NCI-H2227 (cell line): ENCODE measurements around the gene HSF2.

Experiments used
- DNase-seq: peaks from one replicate; lab custom pipeline; 2025; ENCODE audit not compliant: unreplicated experiment; lab: John Stamatoyannopoulos, UW

The HSF2 gene, protein sequence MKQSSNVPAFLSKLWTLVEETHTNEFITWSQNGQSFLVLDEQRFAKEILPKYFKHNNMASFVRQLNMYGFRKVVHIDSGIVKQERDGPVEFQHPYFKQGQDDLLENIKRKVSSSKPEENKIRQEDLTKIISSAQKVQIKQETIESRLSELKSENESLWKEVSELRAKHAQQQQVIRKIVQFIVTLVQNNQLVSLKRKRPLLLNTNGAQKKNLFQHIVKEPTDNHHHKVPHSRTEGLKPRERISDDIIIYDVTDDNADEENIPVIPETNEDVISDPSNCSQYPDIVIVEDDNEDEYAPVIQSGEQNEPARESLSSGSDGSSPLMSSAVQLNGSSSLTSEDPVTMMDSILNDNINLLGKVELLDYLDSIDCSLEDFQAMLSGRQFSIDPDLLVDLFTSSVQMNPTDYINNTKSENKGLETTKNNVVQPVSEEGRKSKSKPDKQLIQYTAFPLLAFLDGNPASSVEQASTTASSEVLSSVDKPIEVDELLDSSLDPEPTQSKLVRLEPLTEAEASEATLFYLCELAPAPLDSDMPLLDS

DNA sequence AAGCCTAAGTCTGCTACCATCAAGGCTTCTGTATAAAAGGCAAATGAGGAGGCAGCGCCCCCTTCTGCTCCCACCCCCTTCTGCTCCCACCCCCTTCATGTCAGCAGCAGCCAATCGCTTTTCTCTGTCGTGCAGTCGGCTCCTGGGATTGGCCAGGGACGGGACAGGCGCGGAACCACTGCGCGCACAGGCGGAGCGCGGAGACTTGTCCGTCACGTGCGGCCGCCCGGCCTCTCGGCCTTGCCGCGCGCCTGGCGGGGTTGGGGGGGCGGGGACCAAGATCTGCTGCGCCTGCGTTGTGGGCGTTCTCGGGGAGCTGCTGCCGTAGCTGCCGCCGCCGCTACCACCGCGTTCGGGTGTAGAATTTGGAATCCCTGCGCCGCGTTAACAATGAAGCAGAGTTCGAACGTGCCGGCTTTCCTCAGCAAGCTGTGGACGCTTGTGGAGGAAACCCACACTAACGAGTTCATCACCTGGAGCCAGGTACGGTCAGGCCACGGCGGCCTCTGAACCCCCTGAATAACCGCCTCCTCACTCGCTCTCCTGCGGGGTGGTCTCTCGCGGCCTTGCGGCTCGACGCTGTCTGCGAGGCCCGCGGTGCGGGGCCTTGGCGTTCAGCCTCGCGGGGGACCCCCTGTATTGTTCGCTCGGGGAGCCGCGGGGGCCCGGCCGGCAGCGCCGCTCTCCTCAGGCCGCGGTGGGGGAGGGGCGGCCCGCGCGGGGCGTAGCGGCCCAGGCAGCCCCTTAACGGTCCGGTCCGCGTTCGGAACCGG, at the start of gene HSF2:
HSF2 (plus strand) TSS at position 305 of the 773 bp plus-strand sequence; CDS start at position 391, 86 bp downstream.
- DNase-seq = peak; percentile 96

DNA sequence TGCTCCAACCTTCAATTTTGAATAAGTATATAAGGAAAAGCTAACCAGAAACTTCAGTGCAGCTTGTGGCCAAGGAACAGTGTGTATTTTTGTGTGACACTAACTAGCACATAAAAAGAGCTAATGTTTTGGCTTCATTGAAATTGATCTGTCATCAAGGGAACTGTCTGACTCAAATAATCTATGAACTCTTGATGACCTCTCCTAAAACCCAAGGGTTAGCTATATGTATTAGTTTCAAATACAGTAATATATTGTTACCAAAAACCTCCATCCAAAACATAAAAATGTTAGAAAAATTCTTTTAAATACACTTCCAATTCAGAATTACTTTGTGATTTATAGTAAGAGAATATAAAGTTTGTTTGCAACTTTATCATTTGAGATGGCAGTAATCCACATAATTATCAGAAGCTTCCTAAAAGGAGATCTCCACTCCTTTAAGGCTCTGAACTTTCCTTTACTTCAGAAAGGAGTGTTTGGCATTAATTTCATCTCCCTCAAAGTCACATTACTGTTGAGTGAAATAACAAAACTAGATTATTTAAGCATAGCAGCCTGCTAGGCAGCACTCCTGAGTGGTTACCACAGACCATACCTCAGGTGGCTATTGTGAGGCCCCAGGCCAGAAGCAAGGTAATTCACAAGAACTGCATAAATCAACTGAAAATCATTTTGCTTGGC, 46.3 kb upstream of the HSF2 start:
- DNase-seq = no peak

DNA sequence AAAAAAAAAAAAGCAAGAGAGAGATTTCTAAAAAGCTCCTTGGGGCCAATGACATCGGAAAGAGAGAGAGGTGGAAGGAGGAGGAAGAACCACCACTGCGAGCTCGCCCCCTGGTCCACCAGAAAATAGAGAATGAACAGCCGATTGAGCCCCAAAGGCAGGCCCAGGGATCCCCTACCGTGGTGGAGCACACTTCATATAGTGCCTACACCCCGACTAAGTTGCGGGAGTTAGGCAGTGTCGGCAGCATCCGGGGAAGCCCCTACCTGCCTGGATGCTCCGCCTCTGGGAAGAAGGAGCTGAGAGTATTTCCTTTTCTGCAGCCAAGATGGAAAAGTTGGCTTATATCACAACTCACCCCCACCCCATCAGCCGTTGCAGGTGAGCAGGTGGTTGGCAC, 38.6 kb upstream of the HSF2 start:
- no peak for DNase-seq

GRCh38 chr6:122361314-122361979, 38.0 kb upstream of the HSF2 start:
- DNase-seq = no peak

DNA sequence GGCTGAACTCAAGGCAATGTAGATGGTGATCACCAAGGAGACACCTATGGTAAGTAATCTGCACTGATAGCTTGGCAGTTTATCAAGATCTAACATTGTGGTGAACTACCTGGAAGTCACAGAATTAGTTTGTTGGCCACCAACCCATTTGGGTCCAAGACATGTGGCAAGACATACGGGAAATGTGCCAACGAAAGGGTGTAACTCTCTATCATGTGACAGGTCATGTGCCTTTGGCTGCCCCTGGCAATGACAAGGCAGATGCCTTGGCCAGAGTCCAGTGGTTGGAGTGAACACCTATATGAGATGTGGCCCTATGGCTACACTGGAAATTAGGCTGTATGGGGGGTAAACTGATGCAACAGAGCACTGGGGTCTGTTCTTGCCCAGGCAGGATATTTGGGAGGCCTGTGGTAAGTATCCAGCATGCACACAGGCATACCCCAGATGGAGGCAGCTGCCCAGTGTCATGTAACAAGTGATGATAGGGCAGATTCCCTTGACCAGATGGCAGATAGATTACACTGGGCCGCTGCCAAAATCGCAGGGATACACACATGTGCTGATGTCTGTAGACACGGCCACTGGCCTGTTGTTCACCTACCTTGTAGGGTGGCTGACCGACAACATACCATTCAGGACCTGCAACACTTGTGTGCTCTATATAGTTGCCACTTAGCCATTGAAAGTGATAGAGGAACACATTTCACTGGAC, 35.5 kb upstream of the HSF2 start:
- no peak for DNase-seq

GRCh38 chr6:122365775-122366403, 33.6 kb upstream of the HSF2 start:
- DNase-seq = no peak

GRCh38 chr6:122367171-122367570, 32.3 kb upstream of the HSF2 start:
- no peak for DNase-seq

DNA sequence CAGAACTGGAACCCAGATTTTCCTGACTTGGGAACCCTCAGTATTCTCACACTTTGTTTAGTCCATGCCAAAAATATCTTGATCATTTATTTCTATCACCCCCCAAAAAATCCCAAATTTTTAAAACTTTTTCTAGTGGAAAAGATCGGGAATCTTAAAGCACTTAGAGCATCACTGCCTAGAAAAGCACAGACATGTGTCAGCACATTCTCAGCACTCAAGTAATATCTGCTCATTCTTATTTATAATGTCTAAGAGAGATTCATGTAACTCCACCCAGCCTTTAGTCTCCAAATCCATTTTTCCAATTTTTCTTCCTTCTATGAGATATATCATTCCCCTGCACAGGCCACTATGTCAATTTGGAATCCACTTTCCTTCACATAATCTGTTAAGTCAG, 29.9 kb upstream of the HSF2 start:
- DNase-seq = no peak

DNA sequence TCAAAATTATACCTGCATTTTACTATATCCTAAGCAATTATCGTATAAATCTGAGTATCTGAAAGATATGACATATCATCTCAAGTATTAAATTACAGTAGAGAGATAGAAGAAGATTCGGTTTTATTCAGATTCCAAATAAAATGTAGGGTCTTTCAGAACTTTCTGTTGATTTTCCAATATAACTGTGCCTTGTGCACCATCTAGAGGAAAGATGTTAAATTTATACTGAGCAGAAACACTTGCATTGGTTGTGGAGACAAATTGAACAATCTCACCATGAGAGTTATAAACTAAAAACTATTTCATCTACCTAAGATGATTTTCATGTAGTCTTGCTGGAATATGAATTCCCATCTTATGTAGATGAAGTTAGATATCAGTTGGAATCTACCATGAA, 26.8 kb upstream of the HSF2 start:
- no peak for DNase-seq

DNA sequence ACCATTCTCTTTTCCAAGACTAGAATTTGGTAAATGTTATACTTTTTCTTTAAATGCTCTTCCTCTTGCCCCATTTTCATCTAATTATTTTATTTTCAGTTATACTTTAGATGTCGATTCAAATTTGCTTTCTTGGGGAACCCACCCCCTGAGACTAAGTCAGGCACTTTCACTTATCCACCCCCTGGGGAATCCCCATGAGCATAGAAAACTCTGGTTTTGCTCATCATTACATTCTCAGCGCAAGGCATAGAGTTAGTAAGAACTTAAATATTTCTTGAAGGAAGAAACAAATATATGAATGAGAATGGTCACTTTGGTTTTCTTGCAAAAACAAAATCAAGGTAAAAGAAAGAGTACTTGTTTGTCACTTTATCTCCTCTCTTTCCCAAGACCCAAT, 25.1 kb upstream of the HSF2 start:
- DNase-seq = no peak

DNA sequence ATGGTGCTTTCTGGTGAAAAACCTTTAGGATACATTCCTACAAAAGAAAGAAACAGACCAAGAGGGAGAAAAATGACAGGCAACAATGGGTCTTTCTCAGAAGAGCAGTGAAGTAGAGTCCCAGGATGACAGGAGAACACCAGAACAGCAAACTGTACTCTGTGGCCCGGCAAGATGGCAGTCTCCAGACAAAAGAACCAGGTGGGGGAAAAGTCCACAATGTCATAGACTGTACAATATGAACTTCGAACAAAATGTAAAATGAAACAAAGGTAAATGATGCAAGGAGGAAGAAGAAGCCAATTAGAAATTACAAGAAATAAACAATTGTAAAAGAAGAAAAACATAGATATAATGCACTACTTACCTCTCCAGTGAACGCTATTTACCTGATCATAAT, 23.2 kb upstream of the HSF2 start:
- DNase-seq = no peak

DNA sequence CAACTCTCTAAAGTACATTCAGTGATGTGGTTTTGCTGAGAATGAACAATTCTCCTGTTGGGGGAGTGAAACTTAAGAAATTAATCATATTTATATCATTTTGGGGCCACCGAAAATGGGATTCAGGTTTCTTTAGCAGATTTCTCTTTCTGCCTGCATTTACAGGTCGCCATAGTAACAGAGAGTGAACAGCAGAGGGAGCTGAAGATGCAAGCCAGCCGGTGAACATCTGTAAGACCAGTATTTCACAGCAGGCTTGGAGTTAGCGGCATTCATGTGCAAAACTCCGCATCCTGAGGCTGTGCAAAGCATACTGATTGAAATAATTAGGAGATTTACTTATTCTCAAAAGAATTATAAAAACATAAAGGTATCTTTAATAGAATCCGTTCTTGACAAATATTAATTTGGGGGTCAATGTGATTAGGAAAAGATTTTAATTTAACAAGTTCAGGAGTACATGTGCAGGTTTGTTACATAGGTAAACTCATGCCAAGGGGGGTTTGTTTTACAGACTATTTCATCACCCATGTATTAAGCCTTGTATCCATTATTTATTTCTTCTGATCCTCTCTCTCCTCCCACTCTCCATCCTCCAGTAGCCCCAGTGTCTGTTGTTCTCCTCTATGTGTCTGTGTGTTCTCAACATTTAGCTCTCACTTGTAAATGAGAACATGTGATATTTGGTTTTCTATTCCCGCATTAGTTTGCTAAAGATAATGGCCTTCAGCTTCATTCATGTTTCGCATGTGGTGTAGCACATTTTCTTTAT, 17.8 kb upstream of the HSF2 start:
- peak; percentile 68 for DNase-seq

- DNase-seq = no peak
Measured at GRCh38 chr6:122385857-122386612, 13.4 kb upstream of the HSF2 start.

GRCh38 chr6:122388945-122389344, 10.5 kb upstream of the HSF2 start:
- no peak for DNase-seq

DNA sequence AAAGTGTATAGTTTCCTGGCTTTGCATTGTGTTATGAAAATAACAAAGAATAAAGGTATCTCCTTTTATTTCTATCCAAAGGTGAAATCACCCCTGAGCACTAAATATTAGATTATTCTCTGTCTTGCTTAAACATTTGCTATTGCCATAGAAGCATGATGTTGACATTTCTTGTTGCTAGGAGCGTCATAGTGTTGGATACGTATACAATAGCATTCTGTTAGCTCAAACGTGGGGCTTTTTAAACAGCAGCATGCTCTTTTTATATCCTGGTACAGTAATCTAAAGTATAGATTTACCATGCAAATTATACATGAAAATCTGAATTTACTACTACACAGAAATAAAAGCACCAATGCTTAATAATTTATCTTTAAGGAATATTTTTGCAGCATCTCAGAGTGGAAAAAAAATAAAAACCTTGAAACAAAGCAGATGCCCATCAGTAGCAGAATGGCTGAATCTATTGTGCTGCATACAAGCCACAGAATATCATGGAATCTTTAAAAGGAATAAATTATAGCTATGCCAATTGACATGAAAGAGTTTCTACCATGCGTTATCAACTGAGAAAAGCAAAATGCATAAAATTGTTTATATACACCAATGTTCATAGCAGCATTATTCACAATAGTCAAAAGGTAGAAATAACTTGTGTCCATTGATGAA, 9.6 kb upstream of the HSF2 start:
- DNase-seq = peak; percentile 1

DNA sequence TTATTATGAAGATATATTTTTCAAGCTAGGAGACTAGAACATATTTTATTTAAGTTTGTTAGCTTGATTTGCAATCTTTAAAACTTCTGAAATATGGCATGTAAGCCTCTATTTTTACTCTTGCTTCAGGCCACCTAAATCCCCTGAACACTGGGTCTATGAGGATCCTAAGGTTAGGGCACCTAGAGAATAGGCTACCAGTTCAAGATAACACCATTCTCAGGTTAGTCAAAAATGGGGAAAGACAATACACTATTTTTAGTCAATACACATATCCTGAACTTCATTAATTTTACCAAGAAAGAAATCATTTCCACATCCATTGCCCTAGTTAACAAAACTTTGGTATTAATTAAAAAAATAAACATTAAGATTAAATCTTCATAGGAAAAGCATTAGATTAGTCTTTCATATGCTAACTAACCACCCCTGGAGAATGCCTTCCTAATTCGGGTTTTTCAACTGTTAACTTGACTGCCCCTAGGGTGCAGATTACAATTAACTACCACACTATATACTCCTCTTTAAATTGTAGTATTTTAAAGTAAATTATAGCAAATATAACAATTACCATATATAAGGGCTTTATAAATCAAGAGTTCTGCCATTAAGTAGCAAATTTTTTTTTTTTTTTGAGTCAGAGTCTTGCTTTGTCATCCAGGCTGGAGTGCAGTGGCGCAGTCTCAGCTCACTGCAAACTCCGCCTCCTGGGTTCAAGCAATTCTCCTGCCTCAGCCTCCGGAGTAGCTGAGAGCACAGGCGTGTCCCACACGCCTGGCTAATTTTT, 6.7 kb upstream of the HSF2 start:
- no peak for DNase-seq

- no peak for DNase-seq
Measured at GRCh38 chr6:122393351-122393896, 6.0 kb upstream of the HSF2 start.
